Measurements from ENCODE around the gene A2ML1.
"Not testable (repeated sequence)": the region's sequence is repeated elsewhere in the genome, so short reads cannot be mapped to it uniquely, and the experiment has no call there.

A2ML1 gene

DNA sequence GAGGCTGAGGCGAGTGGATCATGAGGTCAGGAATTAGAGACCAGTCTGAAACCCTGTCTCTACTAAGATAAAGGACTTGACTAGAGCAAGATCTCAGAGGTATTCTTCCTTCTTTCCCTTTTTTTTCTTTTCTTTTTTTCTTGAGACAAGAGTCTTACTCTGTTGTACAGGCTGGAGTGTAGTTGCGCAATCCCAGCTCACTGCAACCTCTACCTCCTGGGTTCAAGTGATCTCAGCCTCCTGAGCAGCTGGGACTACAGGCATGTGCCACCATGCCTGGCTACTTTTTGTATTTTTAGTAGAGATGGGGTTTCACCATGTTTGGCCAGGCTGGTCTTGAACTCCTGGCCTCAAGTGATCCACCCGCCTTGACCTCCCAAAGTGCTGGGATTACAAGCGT lies 37.0 kb downstream of the A2ML1 start:
- not testable (repeated sequence) for DNase-seq

DNA sequence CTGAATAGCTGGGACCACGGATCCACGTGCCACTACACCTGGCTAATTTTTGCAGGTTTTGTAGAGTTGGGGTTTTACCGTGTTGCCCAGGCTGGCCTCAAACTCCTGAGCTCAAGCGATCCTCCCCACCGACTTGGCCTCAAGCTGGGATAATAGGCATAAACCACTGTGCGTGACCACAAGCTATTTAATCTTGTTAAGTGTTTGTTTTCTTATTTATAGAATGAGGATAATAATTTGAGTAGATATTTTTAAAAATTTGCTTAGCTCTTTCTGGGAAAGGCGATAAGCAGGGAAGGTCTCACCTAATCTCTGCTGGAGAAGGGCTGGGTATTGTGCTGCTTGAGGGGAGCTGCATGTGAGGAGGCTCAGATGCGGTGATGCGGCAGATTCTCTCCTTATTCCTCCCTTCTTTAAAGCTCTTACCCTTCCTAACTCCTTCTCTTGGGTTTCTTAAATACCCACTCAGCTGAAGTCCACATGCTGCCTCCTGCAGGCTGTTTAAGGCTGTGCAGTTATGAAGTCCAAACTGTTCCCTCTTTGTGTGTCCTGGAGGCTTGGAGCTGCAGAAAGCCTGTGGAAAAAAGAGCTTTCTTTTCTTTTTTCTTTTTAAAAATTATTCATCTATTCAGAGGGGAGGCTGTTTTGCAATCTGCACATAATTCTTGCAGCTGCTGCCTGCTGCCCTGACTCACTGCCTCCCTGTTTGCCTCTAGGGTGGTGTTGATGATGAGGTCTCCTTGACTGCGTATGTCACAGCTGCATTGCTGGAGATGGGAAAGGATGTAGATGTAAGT lies 37.9 kb downstream of the A2ML1 start:
- DNase-seq, result peak; percentile 49

- no peak for DNase-seq
Measured at GRCh38 chr12:8866429-8866828, 44.0 kb downstream of the A2ML1 start.

- no peak for DNase-seq
Measured at GRCh38 chr12:8867009-8867408, 44.6 kb downstream of the A2ML1 start.

GRCh38 chr12:8867786-8868185 lies 45.4 kb downstream of the A2ML1 start:
- no peak for DNase-seq

DNA sequence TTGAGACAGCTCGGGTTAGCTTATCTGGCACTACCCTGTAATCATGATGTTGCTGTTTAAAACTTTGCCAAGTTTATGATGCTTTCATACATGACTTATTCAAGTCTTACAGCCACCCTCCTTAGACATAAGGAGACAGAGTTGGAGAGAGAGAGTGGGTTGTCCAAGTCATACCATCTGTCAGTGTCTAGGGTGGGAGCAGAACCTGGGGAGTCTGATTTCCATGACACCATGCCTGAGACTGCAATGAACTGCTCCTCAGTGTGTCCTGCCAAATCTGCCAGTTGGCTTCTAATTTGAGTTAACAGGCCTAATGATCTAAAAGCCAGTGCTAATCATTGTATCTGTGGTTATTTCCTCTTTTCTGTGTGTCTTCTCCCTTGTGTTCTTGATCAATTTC lies 48.2 kb downstream of the A2ML1 start:
- DNase-seq, result no peak

DNA sequence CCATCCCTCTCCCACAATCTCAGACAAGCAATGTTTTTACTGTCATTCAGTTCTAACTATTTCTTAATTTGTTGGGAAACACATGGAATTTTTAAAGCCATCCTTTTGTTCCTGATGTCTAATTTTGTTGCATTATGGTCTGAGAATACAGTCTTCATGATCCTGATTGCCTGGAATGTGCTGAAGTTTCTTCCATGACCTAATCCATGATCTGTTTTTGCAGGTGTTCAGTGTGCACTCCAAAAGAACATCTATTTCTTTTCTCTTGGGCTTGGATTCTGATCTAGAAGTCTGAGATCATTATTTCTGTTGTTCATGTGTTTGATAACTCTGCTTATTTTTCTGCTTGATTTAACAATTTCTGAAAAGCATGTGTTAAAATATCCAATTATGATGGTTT lies 48.6 kb downstream of the A2ML1 start:
- no peak for DNase-seq

- DNase-seq, result no peak
Measured at GRCh38 chr12:8876887-8877286, 54.5 kb downstream of the A2ML1 start.

GRCh38 chr12:8886502-8887284 lies 64.3 kb downstream of the A2ML1 start:
- DNase-seq, result no peak

DNA sequence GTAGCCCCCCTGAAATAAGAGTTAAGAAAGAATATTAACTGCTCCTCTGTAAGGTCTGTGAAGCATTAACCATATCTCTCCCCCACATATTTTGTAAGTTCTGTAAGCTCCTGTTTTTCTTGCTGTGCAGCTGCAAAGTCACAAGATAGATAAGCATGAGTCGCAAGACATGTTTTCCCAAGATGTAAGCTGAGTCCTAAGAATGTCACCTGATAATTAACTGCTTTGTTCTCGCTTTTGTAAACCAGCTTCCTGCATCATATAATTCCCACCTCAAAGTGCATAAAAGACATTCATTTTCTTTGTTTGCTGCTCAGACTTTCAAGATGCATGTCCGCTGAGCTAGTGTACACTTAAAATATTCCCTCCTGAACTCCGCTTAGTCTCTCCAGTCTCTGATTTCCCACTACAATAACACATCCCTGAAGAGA lies 64.9 kb downstream of the A2ML1 start:
- DNase-seq, result no peak

- DNase-seq, result peak; percentile 38
Measured at GRCh38 chr12:8890313-8891085, 68.1 kb downstream of the A2ML1 start.

GRCh38 chr12:8891976-8892375 lies 69.6 kb downstream of the A2ML1 start:
- DNase-seq, result no peak

DNA sequence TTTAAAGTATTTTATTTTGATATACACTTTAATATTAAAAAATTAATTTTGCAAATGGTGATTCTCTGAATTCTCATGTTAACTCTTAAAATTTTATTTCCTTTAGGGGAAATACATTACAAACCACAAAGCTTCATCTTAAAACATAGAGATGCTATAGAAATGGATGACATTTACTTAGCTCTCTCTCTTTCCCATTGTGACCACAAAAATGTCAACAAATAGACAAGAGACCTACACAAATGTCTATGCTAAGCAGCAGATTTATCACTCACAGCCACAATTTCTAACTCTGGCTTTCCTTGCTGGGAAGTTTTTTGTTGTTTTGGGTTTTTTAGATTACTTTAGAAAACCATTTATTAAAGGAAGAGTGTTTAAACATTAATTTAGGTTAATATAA lies 72.0 kb downstream of the A2ML1 start:
- DNase-seq, result no peak

DNA sequence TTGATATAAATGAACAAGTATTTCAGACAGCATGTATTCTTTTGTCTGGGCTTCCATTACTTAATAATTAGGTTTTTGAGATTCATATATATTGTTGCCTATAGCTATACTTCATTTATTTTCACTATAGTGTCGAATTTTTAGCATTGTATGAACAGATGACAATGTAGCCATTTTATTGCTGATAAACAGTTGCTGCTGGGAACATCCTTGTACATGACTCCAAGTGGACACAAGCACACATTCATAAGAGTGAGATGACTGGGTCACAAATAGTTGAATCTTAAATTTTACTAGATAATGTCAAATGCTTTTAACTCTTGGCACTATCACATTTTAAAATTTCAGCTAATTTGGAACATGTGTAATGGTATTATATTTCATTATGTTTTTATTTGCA lies 72.6 kb downstream of the A2ML1 start:
- DNase-seq, result no peak

DNA sequence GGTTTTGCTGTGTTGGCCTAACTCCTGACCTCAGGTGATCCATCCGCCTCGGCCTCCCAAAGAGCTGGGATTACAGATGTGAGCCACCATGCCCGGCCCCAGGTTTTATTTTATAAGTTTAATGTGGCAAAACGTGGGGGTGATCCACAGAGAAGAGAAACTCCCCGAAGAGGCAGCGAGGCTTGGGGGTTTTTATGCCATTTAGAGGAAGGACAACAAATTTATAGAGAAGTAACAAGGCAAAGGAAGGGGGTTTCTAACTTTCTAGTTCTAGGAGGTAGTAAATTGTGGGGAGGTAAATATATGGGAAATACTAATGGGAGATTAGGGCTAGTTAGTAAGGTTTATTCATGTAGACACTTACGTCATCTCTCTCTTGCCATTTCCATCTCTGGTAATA lies 74.7 kb downstream of the A2ML1 start:
- DNase-seq, result no peak

- no peak for DNase-seq
Measured at GRCh38 chr12:8899830-8900229, 77.4 kb downstream of the A2ML1 start.

DNA sequence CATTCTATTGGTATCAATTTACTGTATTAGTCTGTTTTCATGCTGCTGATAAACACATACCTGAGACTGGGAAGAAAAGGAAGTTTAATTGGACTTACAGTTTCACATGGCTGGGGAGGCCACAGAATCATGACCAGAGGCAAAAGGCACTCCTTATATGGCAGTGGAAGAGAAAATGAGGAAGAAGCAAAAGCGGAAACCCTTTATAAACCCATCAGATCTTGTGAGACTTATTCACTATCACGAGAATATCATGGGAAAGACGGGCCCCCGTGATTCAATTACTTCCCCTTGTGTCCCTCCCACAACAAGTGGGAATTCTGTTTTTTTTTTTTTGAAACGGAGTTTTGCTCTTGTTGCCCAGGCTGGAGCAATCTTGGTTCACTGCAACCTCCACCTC lies 80.3 kb downstream of the A2ML1 start:
- not testable (repeated sequence) for DNase-seq

GRCh38 chr12:8903646-8904045 lies 81.2 kb downstream of the A2ML1 start:
- DNase-seq, result no peak

DNA sequence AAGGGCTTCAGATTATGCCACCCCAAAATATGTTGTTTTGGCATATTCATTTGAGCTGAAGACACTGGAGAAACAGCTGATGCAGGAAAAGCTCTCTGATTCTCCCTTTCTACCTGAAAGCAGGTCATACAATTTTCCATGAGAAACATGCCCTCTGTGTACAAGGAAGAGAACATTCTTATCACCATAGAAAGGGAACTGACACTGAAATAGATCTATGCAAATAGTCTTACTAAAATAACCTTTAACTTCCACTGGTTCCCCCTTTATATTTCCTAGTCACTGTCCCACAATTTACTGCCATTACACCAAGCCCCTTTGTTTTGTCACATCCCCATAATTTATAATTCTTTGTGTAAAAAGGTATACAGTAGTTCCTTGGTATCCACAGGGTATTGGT lies 82.2 kb downstream of the A2ML1 start:
- no peak for DNase-seq

GRCh38 chr12:8905546-8905945 lies 83.1 kb downstream of the A2ML1 start:
- DNase-seq, result no peak

DNA sequence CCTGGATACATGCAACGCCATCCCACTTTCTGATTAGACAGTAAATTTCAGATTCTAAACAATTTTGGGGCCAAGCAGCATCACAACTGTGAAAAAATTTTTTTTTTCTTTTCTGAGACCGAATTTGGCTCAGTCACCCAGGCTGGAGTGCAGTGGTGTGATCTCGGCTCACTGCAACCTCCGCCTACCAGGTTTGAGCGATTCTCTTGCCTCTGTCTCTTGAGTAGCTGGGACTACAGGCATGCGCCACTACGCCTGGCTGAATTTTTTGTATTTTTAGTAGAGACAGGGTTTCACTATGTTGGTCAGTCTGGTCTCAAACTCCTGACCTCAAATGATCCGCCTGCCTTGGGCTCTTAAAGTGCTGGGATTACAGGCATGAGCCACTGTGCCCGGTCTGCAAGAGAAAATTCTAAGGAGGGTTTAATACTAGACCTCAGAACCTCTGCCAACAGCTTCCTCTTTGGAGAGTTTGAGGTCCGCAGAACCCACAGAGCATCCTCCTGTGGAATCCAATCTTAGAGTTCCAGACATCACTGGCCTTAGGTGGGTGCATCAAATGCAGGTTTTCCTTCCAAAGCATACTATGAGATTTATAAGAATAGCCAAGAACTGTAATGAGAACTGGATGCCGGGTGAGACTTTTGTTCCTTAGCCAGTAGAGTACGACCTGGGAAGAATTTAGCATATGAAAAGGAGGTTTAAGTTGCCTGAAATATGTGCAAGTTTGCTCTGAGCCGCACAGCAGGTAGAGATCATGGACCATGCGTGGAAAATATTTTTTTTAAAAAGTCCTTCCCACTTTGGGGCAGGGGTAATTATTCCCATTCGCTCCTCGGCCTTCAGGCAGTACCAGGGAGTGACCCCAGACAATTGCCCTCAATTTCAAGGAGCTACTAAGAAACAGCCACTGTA lies 84.1 kb downstream of the A2ML1 start:
- no peak for DNase-seq

DNA sequence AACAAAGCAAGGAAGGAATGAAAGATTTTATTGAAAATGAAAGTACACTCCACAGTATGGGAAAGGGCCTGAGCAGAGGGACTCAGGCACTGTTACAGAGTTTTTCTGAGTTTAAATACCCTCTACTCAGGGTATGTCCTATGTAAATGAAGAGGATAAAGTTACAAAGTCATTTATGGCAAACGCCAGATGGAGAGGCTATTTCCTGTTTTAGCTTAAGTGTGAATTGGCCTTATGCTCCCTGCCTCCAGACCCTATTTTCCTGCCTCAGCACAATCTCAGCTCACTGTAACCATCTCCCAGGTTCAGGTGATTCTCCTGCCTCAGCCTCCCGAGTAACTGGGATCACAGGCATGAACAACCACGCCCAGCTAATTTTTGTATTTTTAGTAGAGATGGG lies 85.1 kb downstream of the A2ML1 start:
- DNase-seq, result no peak

GRCh38 chr12:8909752-8910151 lies 87.3 kb downstream of the A2ML1 start:
- DNase-seq, result no peak
